OCI-LY7 (cell line): ENCODE results near the gene MNT. TPM values are rescaled to one million over a fixed set of nuclear protein-coding genes. Genes with fewer than 3 reads are reported as not detected.
A peak's percentile ranks its signal among the peaks of the same experiment; 100 is the strongest.

Experiments used
- Bru-seq: library from RNA; stranded (reverse); fragments of 400-500 nt; gene quantifications from one replicate; lab custom pipeline; 2021; lab: Mats Ljungman, UMichigan
- BruChase-seq, 2 experiments: library from RNA; stranded (reverse); fragments of 400-500 nt; gene quantifications; one replicate each; lab custom pipeline; 2021; lab: Mats Ljungman, UMichigan
- BruUV-seq: library from RNA; stranded (reverse); fragments of 400-500 nt; replicated peaks from 2 replicates; lab custom pipeline; 2021; lab: Mats Ljungman, UMichigan
- CTCF ChIA-PET: fragments of 300-600 bp; sonication (Branson Sonifier 250); formaldehyde crosslinking; loops from one replicate; lab custom pipeline; 2022; ENCODE audit warnings: antibody characterized with exemption; ENCODE audit not compliant: unreplicated experiment; lab: Charles Lee
- POLR2A ChIA-PET: fragments of 300-600 bp; sonication (Branson Sonifier 250); formaldehyde crosslinking; loops from one replicate; lab custom pipeline; 2022; ENCODE audit warnings: antibody characterized with exemption; lab: Charles Lee
- DNase-seq: peaks from one replicate; pipeline ENCODE4 v3.0.0-alpha.2; 2015; ENCODE audit warnings: low spot score
- H2AFZ ChIP-seq: fragments of 200-600 bp; sonication (generic), shearing (Covaris generic); 2 replicates; pipeline ENCODE4 v1.6.1; 2014; ENCODE audit warnings: mild to moderate bottlenecking, antibody characterized with exemption, low read length, moderate library complexity
- H3K27ac ChIP-seq: fragments of 200-600 bp; sonication (generic); 2 replicates; pipeline ENCODE4 v1.5.1; 2014; ENCODE audit warnings: mixed run types, low read depth, mild to moderate bottlenecking, moderate library complexity, low read length, inconsistent platforms; ENCODE audit not compliant: poor library complexity, severe bottlenecking
- H3K36me3 ChIP-seq: fragments of 200-600 bp; sonication (generic); 2 replicates; pipeline ENCODE4 v1.6.1; 2014; ENCODE audit warnings: mild to moderate bottlenecking, antibody characterized with exemption, low read length, moderate library complexity, mixed read lengths; ENCODE audit not compliant: insufficient read depth
- H3K4me1 ChIP-seq: fragments of 200-600 bp; sonication (generic); 2 replicates; pipeline ENCODE4 v1.5.1; 2014; ENCODE audit warnings: mild to moderate bottlenecking, low read length; ENCODE audit not compliant: insufficient read depth, poor library complexity, severe bottlenecking
- H3K4me2 ChIP-seq: fragments of 200-600 bp; sonication (generic); 2 replicates; pipeline ENCODE4 v1.6.1; 2014; ENCODE audit warnings: mild to moderate bottlenecking, low read length
- H3K4me3 ChIP-seq: fragments of 200-600 bp; sonication (generic); 2 replicates; pipeline ENCODE4 v1.5.1; 2014; ENCODE audit warnings: mild to moderate bottlenecking, low read depth, low read length; ENCODE audit not compliant: poor library complexity, severe bottlenecking
- H3K79me2 ChIP-seq: fragments of 200-600 bp; sonication (generic); 2 replicates; pipeline ENCODE4 v1.6.1; 2016; ENCODE audit warnings: low read depth, mild to moderate bottlenecking, low read length, moderate library complexity, mixed read lengths; ENCODE audit not compliant: insufficient read depth
- H3K9me2 ChIP-seq: fragments of 200-600 bp; sonication (generic); 2 replicates; pipeline ENCODE4 v1.6.1; 2016; ENCODE audit warnings: mild to moderate bottlenecking, low read length, mixed read lengths; ENCODE audit not compliant: insufficient read depth
- H3K9me3 ChIP-seq: fragments of 200-600 bp; sonication (generic); 2 replicates; pipeline ENCODE4 v1.6.1; 2014; ENCODE audit warnings: mild to moderate bottlenecking, mixed run types, low read length, mixed read lengths
- H4K20me1 ChIP-seq: fragments of 200-600 bp; sonication (generic); 2 replicates; pipeline ENCODE4 v1.6.1; 2014; ENCODE audit warnings: mild to moderate bottlenecking, antibody characterized with exemption, low read length, moderate library complexity, mixed read lengths; ENCODE audit not compliant: insufficient read depth
- CTCF ChIP-seq: fragments of 200-600 bp; sonication (generic); conservative IDR thresholded peaks from 2 replicates; pipeline ENCODE4 v1.5.1; 2014; ENCODE audit warnings: mild to moderate bottlenecking, antibody characterized with exemption, low read length, moderate library complexity, mixed read lengths
- EZH2phosphoT487 ChIP-seq: fragments of 200-600 bp; sonication (generic); IDR thresholded peaks from 2 replicates; pipeline ENCODE4 v1.6.1; 2018; ENCODE audit warnings: low read depth, borderline replicate concordance, mild to moderate bottlenecking, mixed run types, antibody characterized with exemption, low read length, moderate library complexity, mixed read lengths
- intact Hi-C: fragments of 100-400 bp; cut with micrococcal nuclease; formaldehyde crosslinking; loops from one replicate; pipeline ENCODE4 v1.10.0; 2022; ENCODE audit not compliant: unreplicated experiment
- long read RNA-seq: library from polyadenylated mRNA; stranded (forward); transcript quantifications from one replicate; pipeline ENCODE4 v2.0.0, GENCODE V29; 2022
- total RNA-seq, 2 experiments: library from RNA; depleted of rRNA in 1 of 2; stranded (reverse); fragments of >200 nt in 1 of 2; shearing (Covaris generic) in 1 of 2; gene quantifications; 2 replicates each; pipeline ENCODE4 v1.2.3, GENCODE V29; 2014 to 2022

MNT gene
- total RNA-seq (2014; rRNA removed; shearing (Covaris generic)) (17.7 and 22.2 TPM in 2 replicates), total RNA-seq (2022) (58.7 and 60.0 TPM in 2 replicates), Bru-seq, nascent RNA (percentile 64 among the genes with signal in this experiment), BruChase-seq, experiment 1, labeled RNA remaining after a 6-hour chase (percentile 80 among the genes with signal in this experiment), BruChase-seq, experiment 2, labeled RNA remaining after a 2-hour chase (percentile 76 among the genes with signal in this experiment)
- long read RNA-seq, partial matches to known transcripts = 0 of 11 reads
- long read RNA-seq, other reads (novel, unspliced or antisense) = 7 of 11 reads

GRCh38 chr17:2400877-2401425 is at the start of gene MNT:
MNT (minus strand) TSS chr17:2401060; CDS start chr17:2400712, 348 bp downstream.
- Histone ChIP-seq H3K4me3 (peak within 1 kb of the TSS; percentile 81), H3K4me1 (peaks cover 34% of the 10 kb centered on the region), H3K79me2 (no peaks in the 10 kb centered on the region), H3K4me2 (peak within 1 kb of the TSS; percentile 98), H4K20me1 (no peaks in the 10 kb centered on the region), H3K9me3 (no peaks in the 10 kb centered on the region), H3K27ac (peak within 1 kb of the TSS; percentile 82), H3K9me2 (no peaks in the 10 kb centered on the region), H3K36me3 (no peaks in the 10 kb centered on the region), H2AFZ (peak within 1 kb of the TSS; percentile 65; the same call in 1 of the 2 replicates)
- TF ChIP-seq EZH2phosphoT487 (no peak), CTCF (no peak)
- intact Hi-C loops = loop anchor here (1.0 to 5.0 kb wide), 6 partner anchors 9 to 684 kb away; partner anchors contain the start of genes PAFAH1B1, SGSM2 and TSR1
- peak; percentile 95 for DNase-seq
- ChIA-PET POLR2A (interaction anchor here (3.0 kb wide), 1 partner anchor 9 kb away, joined by 17 read pairs; no protein-coding TSS in a partner anchor), CTCF (no interaction called here)
- BruUV-seq = no TSS peak

GRCh38 chr17:2450016-2450650 is 49.3 kb upstream of the MNT start:
- Histone ChIP-seq H2AFZ (no peak overlapping the region), H3K9me2 (no peaks in the 10 kb centered on the region), H3K4me3 (no peak overlapping the region), H3K27ac (peak overlapping the region; percentile 10), H3K4me2 (0 out of 2 replicates have a peak overlapping the region, but pooled peaks have one; percentile 18), H3K4me1 (peaks cover 12% of the 10 kb centered on the region), H4K20me1 (no peaks in the 10 kb centered on the region), H3K36me3 (peaks cover 46% of the 10 kb centered on the region), H3K79me2 (no peaks in the 10 kb centered on the region), H3K9me3 (peaks cover 6% of the 10 kb centered on the region; the same call in 1 of the 2 replicates)
- ChIA-PET CTCF (no interaction called here), POLR2A (interaction anchor here (1.0 kb wide), 1 partner anchor 14 kb away, joined by 5 read pairs; no protein-coding TSS in a partner anchor)
- intact Hi-C loops = no loop called here
- no peak for TF ChIP-seq CTCF
- no peak for TF ChIP-seq EZH2phosphoT487
- no peak for DNase-seq
- BruUV-seq = no TSS peak
